ENCODE data around the gene SPTBN4.

The SPTBN4 gene

GRCh38 chr19:40486017-40486416 lies 19.2 kb downstream of the SPTBN4 start:
- Histone ChIP-seq H3K27me3 (ENCODE audit: control insufficient read depth in 1 of 2, insufficient read depth in 1 of 2, low read length in 2 of 2) (peaks cover 10% of the 10 kb centered on the region in 2 experiments), H2BK5ac (ENCODE audit: low read depth, low read length, poor library complexity, severe bottlenecking) (no peak overlapping the region), H3K4me3 (ENCODE audit: insufficient read depth in 1 of 2, low read depth in 1 of 2, low read length in 2 of 2) (no peak overlapping the region), H3K9ac (ENCODE audit: low read length) (no peak overlapping the region), H2AK5ac (ENCODE audit: low read length, severe bottlenecking) (no peak overlapping the region), H3K27ac (ENCODE audit: low read length, poor library complexity, severe bottlenecking) (no peak overlapping the region), H3K23ac (ENCODE audit: low read length in 2 of 2) (no peak overlapping the region), H3K36me3 (ENCODE audit: control insufficient read depth in 1 of 2, insufficient read depth in 2 of 2, low read depth in 1 of 2, low read length in 2 of 2) (no peaks in the 10 kb centered on the region), H2BK12ac (ENCODE audit: low read length in 2 of 2) (no peak overlapping the region), H4K91ac (ENCODE audit: low read length) (no peak overlapping the region), H2AFZ (ENCODE audit: low read depth, low read length) (no peak overlapping the region), H3K14ac (ENCODE audit: low read length in 2 of 2) (no peak overlapping the region), H3K18ac (ENCODE audit: low read depth in 1 of 2, low read length in 2 of 2) (no peak overlapping the region), H2BK15ac (ENCODE audit: low read depth, poor library complexity, severe bottlenecking) (no peak overlapping the region), H3K4me1 (ENCODE audit: control insufficient read depth, insufficient read depth, low read depth, low read length) (peaks cover 4% of the 10 kb centered on the region), H2BK120ac (ENCODE audit: low read depth, low read length) (no peak overlapping the region), H3K4ac (ENCODE audit: low read depth in 1 of 2, low read length in 2 of 2) (no peak overlapping the region), H4K8ac (ENCODE audit: low read length) (no peak overlapping the region), H3K9me3 (ENCODE audit: control insufficient read depth, low read length) (no peaks in the 10 kb centered on the region), H3K4me2 (ENCODE audit: low read length, poor library complexity, severe bottlenecking) (no peak overlapping the region), H3K79me1 (replicated peaks; ENCODE audit: low read length, poor library complexity, severe bottlenecking) (no peaks in the 10 kb centered on the region)
- WGBS, result 84% methylated on average over 3 of the region's 3 CpGs
- DNase-seq, result no peak

DNA sequence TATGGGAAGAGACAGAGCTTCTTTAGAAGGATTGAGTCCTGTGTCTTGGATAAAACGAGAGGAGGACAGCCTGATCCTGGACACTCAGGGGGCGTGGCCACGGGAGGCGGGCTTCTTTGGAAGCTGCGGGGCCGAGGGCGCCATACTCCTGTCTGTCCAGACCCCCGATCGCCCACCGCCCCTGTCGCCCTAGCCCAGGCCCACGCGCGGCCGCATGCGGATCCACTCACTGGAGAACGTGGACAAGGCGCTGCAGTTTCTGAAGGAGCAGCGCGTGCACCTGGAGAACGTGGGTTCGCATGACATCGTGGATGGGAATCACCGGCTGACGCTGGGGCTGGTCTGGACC lies 23.1 kb downstream of the SPTBN4 start:
- Histone ChIP-seq H3K27me3 (ENCODE audit: control insufficient read depth in 1 of 2, insufficient read depth in 1 of 2, low read length in 2 of 2) (peaks cover 28 to 29% of the 10 kb centered on the region in 2 experiments), H3K4me2 (ENCODE audit: low read length, poor library complexity, severe bottlenecking) (no peak overlapping the region), H3K4ac (ENCODE audit: low read depth in 1 of 2, low read length in 2 of 2) (no peak overlapping the region), H3K79me1 (replicated peaks; ENCODE audit: low read length, poor library complexity, severe bottlenecking) (no peaks in the 10 kb centered on the region), H3K4me1 (ENCODE audit: control insufficient read depth, insufficient read depth, low read depth, low read length) (peaks cover 4% of the 10 kb centered on the region), H3K36me3 (ENCODE audit: control insufficient read depth in 1 of 2, insufficient read depth in 2 of 2, low read depth in 1 of 2, low read length in 2 of 2) (no peaks in the 10 kb centered on the region), H2BK5ac (ENCODE audit: low read depth, low read length, poor library complexity, severe bottlenecking) (no peak overlapping the region), H3K4me3 (ENCODE audit: insufficient read depth in 1 of 2, low read depth in 1 of 2, low read length in 2 of 2) (no peak overlapping the region), H2BK12ac (ENCODE audit: low read length in 2 of 2) (no peak overlapping the region), H3K14ac (ENCODE audit: low read length in 2 of 2) (no peak overlapping the region), H2BK120ac (ENCODE audit: low read depth, low read length) (no peak overlapping the region), H2AK5ac (ENCODE audit: low read length, severe bottlenecking) (no peak overlapping the region), H3K27ac (ENCODE audit: low read length, poor library complexity, severe bottlenecking) (no peak overlapping the region), H4K91ac (ENCODE audit: low read length) (no peak overlapping the region), H3K9ac (ENCODE audit: low read length) (no peak overlapping the region), H4K8ac (ENCODE audit: low read length) (no peak overlapping the region), H2AFZ (ENCODE audit: low read depth, low read length) (no peak overlapping the region), H3K9me3 (ENCODE audit: control insufficient read depth, low read length) (no peaks in the 10 kb centered on the region), H2BK15ac (ENCODE audit: low read depth, poor library complexity, severe bottlenecking) (no peak overlapping the region), H3K23ac (ENCODE audit: low read length in 2 of 2) (no peak overlapping the region), H3K18ac (ENCODE audit: low read depth in 1 of 2, low read length in 2 of 2) (no peak overlapping the region)
- DNase-seq, result no peak
- 89% methylated on average over 25 of the region's 25 CpGs for WGBS

- H3K79me1 ChIP-seq (replicated peaks; ENCODE audit: low read length, poor library complexity, severe bottlenecking), result no peaks in the 10 kb centered on the region
These were observed 25.5 kb downstream of the SPTBN4 start for GRCh38 chr19:40492274-40492673.

GRCh38 chr19:40493778-40494177 lies 27.0 kb downstream of the SPTBN4 start:
- Histone ChIP-seq H2AFZ (ENCODE audit: low read depth, low read length) (no peak overlapping the region), H2BK15ac (ENCODE audit: low read depth, poor library complexity, severe bottlenecking) (no peak overlapping the region), H3K36me3 (ENCODE audit: control insufficient read depth in 1 of 2, insufficient read depth in 2 of 2, low read depth in 1 of 2, low read length in 2 of 2) (no peaks in the 10 kb centered on the region), H3K18ac (ENCODE audit: low read depth in 1 of 2, low read length in 2 of 2) (no peak overlapping the region), H3K4me3 (ENCODE audit: insufficient read depth in 1 of 2, low read depth in 1 of 2, low read length in 2 of 2) (no peak overlapping the region), H2BK12ac (ENCODE audit: low read length in 2 of 2) (no peak overlapping the region), H3K79me1 (replicated peaks; ENCODE audit: low read length, poor library complexity, severe bottlenecking) (no peaks in the 10 kb centered on the region), H3K4me1 (ENCODE audit: control insufficient read depth, insufficient read depth, low read depth, low read length) (no peaks in the 10 kb centered on the region), H3K27ac (ENCODE audit: low read length, poor library complexity, severe bottlenecking) (no peak overlapping the region), H3K14ac (ENCODE audit: low read length in 2 of 2) (no peak overlapping the region), H3K23ac (ENCODE audit: low read length in 2 of 2) (no peak overlapping the region), H2AK5ac (ENCODE audit: low read length, severe bottlenecking) (no peak overlapping the region), H4K8ac (ENCODE audit: low read length) (no peak overlapping the region), H3K4me2 (ENCODE audit: low read length, poor library complexity, severe bottlenecking) (no peak overlapping the region), H4K91ac (ENCODE audit: low read length) (no peak overlapping the region), H3K27me3 (ENCODE audit: control insufficient read depth in 1 of 2, insufficient read depth in 1 of 2, low read length in 2 of 2) (peaks cover 23 to 24% of the 10 kb centered on the region in 2 experiments), H3K9ac (ENCODE audit: low read length) (no peak overlapping the region), H3K4ac (ENCODE audit: low read depth in 1 of 2, low read length in 2 of 2) (no peak overlapping the region), H2BK120ac (ENCODE audit: low read depth, low read length) (no peak overlapping the region), H3K9me3 (ENCODE audit: control insufficient read depth, low read length) (no peaks in the 10 kb centered on the region), H2BK5ac (ENCODE audit: low read depth, low read length, poor library complexity, severe bottlenecking) (no peak overlapping the region)
- no peak for DNase-seq
- WGBS, result 40% methylated on average over 4 of the region's 4 CpGs

More at GRCh38 chr19:40492274-40492673, 25.5 kb downstream of the SPTBN4 start:
- peaks cover 33 to 34% of the 10 kb centered on the region in 2 experiments for H3K27me3 ChIP-seq (ENCODE audit: control insufficient read depth in 1 of 2, insufficient read depth in 1 of 2, low read length in 2 of 2)
- no peak overlapping the region for H2BK120ac ChIP-seq (ENCODE audit: low read depth, low read length)
- no peak overlapping the region for H2BK12ac ChIP-seq (ENCODE audit: low read length in 2 of 2)
- H3K23ac ChIP-seq (ENCODE audit: low read length in 2 of 2), result no peak overlapping the region
- no peak overlapping the region for H3K27ac ChIP-seq (ENCODE audit: low read length, poor library complexity, severe bottlenecking)
- H2BK15ac ChIP-seq (ENCODE audit: low read depth, poor library complexity, severe bottlenecking), result no peak overlapping the region
- H2BK5ac ChIP-seq (ENCODE audit: low read depth, low read length, poor library complexity, severe bottlenecking), result no peak overlapping the region
- H4K8ac ChIP-seq (ENCODE audit: low read length), result peak overlapping the region; percentile 23
- no peak overlapping the region for H3K4ac ChIP-seq (ENCODE audit: low read depth in 1 of 2, low read length in 2 of 2)
- H3K18ac ChIP-seq (ENCODE audit: low read depth in 1 of 2, low read length in 2 of 2), result no peak overlapping the region
- H3K36me3 ChIP-seq (ENCODE audit: control insufficient read depth in 1 of 2, insufficient read depth in 2 of 2, low read depth in 1 of 2, low read length in 2 of 2), result no peaks in the 10 kb centered on the region
- DNase-seq, result no peak
- H2AFZ ChIP-seq (ENCODE audit: low read depth, low read length), result no peak overlapping the region
- no peak overlapping the region for H3K4me2 ChIP-seq (ENCODE audit: low read length, poor library complexity, severe bottlenecking)
- H2AK5ac ChIP-seq (ENCODE audit: low read length, severe bottlenecking), result no peak overlapping the region
- no peak overlapping the region for H3K9ac ChIP-seq (ENCODE audit: low read length)
- no peak overlapping the region for H4K91ac ChIP-seq (ENCODE audit: low read length)
- H3K4me3 ChIP-seq (ENCODE audit: insufficient read depth in 1 of 2, low read depth in 1 of 2, low read length in 2 of 2), result no peak overlapping the region
- H3K4me1 ChIP-seq (ENCODE audit: control insufficient read depth, insufficient read depth, low read depth, low read length), result peaks cover 4% of the 10 kb centered on the region
- 81% methylated on average over 3 of the region's 3 CpGs for WGBS
- H3K9me3 ChIP-seq (ENCODE audit: control insufficient read depth, low read length), result no peaks in the 10 kb centered on the region
- no peak overlapping the region for H3K14ac ChIP-seq (ENCODE audit: low read length in 2 of 2)
